GM19035 (cell line): Measurements from ENCODE around the gene TMEM178B.

Experiments used
- ATAC-seq: cut with Tn5 transposase; IDR thresholded peaks from one replicate; pipeline ENCODE4 v1.9.1; 2021; ENCODE audit not compliant: unreplicated experiment

TMEM178B gene

DNA sequence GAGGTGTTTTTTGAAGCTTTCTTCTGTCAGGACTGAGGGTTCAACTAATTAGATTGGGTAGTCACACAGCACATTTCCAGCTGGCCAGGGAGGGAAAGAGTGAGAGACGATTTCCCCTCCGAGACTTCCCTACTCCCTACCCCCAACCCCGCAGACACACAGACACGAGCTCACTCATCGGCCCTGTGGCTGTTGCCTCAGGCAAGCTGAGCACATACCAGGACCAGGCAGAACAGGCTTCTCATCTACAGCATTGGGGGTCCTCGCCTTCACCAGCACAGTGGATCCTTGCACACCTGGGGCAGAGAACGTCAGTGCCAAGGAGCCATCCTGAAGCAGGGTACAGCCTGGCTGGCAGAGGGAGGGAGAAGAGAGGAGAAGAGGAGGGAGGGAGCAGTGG lies 144.1 kb downstream of the TMEM178B start:
- ATAC-seq = no peak

DNA sequence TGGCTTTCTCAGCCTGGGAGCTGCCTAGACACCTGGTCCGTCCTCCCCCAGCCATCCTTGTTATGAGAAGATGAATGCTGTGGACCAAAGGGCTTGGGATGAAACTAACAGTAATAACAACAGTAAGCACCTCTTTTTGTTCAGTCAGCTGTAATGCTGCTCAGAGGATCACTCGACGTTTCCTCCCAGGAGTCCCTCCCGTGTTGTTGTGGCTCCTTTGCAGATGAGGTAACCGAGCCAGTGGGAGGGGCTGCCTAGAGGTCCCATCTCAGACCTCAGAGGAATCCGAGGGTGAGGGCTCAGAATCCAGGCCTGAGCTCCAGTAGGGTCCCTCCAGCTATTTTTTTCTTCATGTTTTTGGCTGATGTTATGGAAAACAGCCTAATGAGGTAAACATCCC lies 145.1 kb downstream of the TMEM178B start:
- no peak for ATAC-seq

DNA sequence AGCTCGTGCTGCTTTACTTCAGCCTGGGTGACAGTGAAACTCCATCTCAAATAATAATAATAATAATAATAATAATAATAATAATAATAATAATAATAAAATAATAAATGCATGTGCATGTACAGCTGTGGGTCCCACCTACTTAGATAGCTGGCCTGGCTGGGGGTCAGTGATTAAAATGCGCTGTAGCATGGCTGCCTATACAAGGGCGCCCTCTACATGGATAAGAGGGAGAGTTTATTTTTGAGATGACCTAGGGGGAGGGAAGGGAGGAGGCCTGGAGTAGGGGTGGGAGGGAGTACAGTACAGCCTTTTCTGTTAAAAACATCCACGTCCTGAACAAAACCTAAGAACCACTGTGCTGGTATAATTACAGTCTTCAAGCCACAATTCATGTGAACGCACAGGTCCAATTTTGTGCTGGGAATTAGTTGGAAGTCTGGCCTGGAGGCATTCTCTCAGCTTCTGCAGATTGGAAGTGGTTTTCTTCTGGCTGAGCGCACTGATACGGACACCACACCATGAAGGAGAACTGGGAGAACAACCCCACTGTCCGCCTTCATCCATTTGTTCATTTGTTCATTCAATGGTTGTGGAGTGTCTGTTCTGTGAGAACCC lies 146.5 kb downstream of the TMEM178B start:
- no peak for ATAC-seq

DNA sequence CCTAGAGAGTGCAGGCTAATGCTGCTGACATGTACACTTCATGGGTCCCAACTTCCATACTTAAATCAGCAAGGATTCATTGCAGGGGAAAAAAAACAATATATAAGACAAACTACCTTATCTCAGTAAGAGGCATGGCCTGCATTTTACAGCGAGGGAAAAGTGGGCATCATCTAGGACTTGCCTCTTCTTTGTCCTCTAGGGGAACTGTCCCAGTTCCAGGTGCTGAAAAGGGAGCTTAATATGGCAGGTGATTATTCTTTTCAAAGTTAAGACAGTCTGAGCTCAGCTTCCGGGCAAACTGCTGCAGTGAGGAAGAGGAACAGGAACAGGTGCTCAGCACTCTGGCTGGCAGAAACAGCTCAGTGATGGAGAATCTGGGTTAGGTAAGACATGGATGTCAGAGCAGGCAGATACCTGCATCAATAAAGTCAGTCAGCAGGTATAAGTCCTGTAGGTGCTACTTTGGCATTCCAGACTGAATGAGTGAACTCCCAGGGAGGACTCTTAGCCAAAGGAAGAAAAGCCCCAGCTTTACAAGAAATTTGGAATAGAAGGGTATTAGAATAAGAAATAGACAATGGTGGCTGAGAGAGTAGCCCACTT lies 147.2 kb downstream of the TMEM178B start:
- no peak for ATAC-seq

DNA sequence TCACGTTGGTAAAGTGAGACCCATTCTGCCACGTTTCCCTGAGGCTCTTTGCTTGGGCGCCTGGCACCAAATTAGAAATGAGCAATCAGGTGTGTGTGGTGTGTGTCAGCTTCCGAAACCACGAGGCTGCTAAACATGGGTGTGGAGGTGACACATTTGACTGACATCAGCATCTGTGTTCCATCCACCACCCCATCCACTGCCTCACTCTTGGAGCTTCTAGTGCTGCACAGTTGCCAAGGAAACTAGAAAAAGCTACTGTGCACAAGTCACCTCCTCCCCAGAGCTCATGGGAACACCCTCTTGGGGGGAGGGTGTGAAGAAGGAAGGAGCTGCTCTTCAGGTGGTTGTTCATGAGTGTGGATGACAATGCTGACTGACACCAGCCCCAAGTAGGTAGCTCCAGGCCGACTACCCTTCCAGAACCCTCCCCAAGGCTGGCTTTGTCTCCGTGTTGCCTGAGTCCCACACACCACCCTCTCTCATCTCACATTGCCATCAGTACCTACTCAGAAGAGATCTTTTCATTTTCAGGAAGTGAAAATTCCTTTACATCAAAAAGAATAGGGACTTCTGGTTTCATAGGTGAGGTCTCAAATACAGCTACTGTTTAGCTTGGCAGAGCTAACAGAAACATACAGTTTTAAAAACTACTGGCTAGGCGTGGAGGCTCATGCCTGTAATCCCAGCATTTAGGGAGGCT lies 152.2 kb downstream of the TMEM178B start:
- ATAC-seq = no peak

DNA sequence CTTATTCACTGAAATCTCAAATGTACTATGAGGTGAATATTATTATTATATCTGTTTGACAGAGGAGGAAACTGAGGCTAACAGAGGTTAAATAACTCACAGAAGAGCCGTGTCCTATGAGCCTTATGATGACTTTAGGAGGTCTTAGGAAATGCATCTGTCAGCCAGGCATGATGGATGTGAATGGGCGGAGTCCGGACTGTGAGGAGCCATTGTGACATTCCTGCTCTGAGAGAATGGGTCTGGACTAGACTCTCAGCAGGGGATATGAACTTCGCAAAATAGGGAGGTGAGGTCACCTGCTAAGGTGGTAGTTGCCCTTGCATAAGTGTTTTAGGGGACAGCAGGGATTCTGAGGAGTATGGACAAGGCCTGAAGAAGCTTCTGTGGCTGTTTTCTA lies 153.6 kb downstream of the TMEM178B start:
- no peak for ATAC-seq

DNA sequence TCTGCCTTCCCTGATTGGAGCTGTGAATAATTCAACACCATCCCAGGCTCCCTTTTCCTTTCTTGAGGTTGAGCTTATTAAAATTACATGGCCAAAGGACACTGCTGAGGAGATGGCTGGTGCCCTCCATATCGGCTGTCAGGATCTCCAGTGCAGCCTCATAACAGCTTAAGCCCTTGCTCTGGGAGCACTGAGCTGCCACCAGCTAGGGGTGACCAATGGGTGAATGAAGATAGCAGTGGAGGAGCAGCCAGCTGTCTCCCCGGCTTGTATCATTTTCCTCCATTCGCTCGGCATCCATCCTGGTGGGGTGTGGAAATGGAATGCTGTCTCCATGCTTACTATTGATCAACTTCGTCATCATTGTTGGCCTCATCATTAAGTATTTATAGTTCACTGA lies 154.6 kb downstream of the TMEM178B start:
- ATAC-seq = no peak

DNA sequence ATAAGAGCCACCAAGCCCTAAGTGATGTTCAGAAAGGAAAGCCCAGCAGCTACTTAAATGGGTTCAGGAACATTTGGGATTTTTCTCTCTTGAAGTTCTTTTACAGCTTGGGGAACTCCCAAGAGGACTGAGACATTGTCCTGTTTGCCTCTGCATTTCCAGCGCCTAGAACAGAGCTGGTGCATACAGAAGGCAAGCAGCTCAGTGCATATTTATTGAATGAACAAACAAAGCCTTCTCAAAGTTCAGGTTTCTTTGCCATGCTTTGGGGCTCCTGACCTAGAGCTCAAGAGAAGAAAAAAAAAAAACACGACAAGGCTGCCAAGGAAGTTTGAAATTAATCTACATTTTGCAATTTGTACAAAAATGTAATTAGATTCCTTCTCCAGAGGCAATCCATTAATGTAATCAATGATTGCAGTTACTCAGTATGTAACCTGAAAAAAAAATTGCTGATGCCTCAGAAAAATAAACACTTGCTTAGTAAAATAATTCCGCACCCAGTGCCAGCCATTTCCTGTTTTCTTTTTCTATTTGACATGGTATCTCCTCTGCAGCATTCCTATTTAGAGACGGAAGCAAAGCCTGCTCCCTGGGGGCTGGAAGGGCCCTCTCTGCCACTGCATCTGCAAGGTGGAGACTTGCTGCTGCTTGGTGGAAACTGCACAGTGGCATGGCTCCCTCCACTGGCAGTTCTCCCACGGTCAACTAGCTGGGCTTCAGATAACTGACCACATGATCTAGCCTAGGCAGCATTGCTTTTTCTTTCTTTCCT lies 157.3 kb downstream of the TMEM178B start:
- no peak for ATAC-seq

DNA sequence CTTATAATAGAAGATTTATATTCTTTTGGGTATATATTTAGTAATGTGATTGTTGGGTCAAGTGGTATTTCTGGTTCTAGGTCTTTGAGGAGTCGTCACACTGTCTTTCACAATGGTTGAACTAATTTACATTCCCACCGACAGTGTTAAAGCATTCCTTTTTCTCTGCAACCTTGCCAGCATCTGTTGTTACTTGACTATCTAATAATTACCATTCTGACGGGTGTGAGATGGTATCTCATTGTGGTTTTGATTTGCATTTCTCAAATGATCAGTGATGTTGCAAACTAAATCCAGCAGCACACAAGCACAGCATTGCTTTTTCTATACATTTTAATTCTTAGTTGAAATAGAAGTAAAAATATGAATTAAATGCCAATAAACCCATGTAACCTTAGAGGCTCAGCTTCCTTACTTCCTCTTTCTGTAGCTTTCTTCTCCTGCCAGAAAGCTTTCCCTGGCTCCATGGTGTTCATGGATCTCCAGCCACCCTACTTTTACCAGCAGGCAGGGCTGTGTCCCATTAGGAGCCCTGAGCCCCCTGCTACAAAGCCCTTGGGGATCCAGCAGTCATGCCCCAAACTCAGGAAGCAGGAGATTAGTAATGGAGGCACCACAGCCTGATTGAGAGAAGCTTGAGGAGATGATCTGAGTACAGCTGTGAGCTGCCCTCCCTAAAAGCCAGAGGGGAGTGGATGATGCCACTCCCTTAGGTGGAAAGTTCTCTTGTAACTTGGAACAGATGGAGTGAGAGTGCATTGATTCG lies 158.6 kb downstream of the TMEM178B start:
- no peak for ATAC-seq

DNA sequence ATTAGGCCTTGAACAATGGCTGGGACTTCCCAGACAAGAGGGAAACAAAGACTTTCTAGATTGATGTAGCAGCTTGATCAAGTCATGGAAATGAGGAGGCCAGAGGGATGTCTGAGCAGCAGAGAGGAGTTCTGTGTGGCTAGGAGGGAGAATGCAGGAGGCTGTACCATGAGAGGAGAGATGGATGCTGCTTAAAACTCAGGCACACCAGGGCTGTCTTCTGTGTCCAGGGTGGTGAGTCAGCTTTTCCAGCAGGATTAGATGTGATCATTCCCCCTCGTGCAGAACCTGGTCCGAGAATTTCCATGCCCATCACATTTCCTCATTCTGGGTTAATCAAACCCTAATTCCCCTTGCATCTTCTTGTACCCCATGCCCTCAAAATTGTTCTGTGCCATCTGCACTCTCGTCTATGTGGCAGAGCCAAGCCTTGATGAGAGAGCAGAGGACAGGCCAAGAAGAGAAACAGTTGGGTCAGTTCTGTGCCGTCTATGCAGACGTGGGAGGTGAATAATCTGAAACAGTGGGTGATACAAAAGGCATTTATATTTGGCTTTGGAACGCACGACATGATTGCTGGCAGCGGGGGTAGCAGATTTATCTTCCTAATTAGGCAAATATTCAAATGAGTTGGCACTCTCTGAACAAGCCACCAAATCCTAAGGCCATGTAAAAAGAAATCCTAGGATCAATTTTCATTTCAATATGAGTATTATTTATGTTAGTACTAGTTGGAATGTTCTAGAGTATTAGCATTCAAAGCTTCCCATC lies 160.7 kb downstream of the TMEM178B start:
- no peak for ATAC-seq

DNA sequence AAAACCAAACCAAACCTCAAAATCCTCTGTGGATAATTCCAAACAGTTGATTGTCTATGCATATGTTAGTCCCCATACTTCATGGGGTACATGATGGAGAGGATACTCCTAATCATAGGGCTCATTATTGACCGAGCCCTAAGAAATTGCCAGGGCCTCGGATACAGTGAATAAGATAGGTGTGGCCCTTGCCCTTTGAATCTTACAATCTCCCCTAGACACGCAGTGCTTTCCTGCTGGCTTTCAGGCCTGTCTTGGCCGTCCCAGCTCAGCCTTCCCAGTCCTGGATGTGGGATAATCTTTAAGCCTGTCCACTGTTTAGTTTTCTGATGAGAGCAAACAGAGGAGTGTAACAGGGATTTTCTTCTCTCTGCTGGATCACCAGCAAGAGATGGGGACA lies 161.8 kb downstream of the TMEM178B start:
- no peak for ATAC-seq

DNA sequence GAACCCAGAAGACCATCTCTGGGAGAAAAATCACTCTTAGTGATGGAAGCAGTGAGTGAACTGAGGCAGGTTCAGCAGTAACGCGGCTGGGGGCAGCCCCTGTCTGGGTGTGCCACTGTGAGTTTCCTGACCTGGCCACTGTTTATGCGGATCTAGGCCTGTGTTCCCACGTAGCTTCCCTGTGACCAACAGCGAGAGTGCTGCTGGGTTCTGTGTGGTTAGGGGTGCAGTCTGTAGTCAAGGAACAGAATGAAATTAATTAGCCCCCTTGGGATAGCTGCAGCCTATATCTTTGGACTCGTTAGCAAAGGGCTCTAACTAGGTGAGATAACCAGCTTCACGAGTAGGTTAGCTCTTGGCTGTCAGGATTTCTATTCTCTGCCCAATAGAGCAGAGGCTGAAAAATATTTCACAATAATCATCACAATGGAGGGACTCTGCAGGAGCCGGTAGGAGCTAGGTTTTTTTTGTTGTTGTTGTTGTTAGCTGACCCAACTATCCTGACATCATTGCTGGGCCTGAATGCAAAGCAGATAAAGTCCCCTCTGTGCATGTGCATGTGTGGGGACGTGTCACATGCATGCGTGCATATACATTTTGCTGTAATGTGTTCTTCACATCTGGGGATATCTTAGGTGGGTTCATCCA lies 164.9 kb downstream of the TMEM178B start:
- no peak for ATAC-seq

DNA sequence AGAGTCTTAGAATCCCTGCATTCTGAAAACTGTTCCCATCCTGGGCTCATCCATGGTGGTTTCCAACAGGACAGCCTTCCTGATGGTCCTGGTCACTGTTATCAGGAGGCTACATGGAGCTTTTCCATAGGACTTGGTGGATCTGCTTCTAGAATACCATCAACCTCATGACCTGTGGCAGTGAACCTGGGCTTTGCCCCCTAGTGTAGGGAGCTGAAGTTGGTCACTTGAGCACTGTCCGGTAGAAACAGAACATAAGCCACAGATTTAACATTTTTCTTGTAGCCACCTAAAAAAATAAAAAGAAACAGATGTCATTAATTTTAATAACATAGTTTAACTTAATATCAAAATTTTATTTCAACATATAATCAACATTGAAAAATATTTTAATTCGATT lies 165.8 kb downstream of the TMEM178B start:
- no peak for ATAC-seq

DNA sequence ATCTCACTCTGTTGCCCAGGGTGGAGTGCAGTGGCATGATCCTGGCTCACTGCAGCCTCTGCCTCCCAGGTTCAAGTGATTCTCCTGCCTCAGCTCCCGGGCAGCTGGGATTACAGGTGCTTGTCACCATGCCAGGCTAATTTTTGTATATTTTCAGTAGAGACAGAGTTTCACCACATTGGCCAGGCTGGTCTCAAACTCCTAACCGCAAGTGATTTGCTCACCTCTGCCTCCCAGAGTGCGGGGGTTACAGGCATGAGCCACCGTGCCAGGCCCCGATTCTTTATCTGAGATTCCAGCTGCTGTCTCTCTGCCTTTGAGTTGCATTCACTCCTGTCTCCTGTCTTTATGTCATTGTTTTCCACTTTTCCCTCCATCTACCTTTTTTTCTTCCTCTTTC lies 168.7 kb downstream of the TMEM178B start:
- ATAC-seq = no peak

DNA sequence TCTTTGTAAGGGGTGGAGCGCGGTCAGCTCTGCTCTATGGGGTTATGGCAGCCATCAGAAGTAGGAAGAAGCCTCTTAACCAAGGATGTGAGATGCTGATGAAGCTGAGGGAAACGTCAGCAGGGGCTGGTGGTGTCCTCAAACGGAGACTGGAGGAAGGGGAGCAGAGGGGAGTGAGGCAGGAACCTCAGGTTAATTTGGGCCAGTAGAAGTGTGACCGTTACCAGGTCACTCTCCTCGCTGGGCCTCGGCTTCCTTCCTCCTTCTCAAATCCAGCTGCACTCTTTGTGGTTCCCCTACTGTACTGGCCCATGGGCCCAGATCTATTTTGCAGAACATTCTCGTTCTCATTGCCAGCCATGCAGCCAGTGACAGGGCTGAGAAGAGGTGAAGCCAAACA lies 169.5 kb downstream of the TMEM178B start:
- ATAC-seq = no peak

DNA sequence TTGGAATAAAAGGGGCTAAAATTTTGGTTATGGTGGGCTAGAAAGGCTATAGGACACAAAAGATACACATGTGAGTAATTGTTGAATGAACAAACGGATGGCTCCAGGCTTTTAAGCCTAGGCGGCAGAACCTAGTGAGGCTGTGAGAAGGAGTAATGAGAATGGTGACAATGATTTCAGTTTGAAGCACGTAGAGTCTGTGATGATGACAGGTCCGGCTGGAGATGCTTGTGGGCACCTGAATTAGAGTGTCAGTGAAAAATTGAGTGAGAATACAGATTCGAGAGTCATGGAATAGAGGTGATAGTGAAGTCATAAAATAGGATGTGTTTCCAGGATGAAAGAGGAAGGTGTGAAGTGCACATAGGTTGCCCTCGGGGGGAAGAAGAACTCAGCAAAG lies 170.6 kb downstream of the TMEM178B start:
- ATAC-seq = no peak

DNA sequence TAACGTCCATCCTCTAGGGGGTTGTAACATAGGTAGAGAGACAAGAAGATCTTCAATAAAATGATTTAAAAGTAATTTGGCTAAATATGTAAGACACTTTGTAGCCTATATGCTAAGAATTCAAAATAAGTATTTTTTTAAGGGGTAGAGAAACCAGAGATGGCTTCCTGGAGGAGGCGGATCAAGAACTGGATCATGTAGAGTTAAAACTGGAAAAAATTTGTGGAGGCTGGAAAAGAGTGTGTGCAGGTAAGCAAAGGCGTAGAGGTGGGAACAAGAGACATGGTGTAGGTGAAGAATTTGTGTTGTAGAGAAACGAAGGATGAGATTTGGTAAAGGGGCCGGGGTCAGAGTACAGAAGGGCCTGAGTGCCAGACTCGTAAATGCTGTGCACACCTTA lies 172.6 kb downstream of the TMEM178B start:
- no peak for ATAC-seq

DNA sequence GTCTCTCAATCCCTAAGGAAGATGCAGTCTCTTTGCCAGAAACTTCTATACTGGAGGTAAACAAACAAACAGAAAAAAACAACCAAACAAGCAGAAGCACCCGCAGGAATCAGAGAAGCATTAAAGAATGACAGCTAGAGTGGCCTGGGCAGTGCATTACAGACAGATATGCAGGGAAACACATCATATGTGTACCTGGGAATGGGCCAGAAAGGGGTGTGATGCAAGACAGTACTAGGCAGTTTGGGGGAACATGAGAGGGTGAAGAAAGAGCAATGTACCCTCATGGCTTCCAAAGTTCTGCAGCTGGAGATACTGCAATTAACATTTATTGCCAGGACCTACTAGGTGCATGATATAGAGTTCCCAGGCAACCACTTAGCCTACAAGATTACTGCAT lies 177.3 kb downstream of the TMEM178B start:
- ATAC-seq = no peak

DNA sequence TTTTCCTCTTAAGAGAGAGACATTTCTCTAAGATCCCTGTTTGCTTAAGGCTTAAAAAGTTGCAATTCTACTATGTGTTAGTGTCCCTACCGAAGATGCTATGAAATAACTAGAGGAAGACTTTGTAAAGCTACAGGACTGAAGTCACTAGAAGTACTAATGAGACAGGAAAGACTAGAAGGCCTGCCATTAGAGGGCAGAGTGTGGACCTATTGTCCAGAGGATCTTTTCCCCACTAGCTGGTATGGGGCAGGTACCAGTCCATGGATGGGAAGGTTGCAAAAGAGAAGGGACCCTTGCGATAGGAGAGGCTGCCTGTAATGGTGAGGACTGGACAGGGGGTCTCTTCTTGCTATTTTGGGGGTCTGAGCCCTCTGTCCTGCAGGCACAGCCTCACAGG lies 178.1 kb downstream of the TMEM178B start:
- no peak for ATAC-seq

DNA sequence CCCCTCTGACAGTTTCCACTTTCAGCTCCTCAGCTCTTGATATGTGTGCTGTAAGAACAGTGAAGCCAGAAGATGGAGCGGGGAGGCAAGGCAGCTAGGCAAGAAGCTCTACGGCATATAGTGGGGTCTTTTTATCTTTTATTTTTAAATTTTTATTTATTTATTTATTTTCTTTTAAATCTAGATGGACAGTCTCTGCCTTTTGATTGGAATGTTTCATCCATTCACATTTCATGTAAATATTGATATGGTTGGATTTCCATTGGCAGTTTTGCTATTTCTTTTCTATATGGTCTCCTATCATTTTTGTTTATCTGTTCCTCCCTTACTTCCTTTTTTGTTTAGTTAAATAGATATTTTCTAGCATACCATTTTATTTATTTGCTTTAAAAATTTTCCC lies 183.7 kb downstream of the TMEM178B start:
- no peak for ATAC-seq
